UCSD-AML1 (cell line): ENCODE measurements around the gene CPEB3.
"Not testable (repeated sequence)": the region's sequence is repeated elsewhere in the genome, so short reads cannot be mapped to it uniquely, and the experiment has no call there.

Experiments
- DNase-seq: peaks from one replicate; lab custom pipeline; 2025; ENCODE audit not compliant: unreplicated experiment; lab: John Stamatoyannopoulos, UW

CPEB3 gene

DNA sequence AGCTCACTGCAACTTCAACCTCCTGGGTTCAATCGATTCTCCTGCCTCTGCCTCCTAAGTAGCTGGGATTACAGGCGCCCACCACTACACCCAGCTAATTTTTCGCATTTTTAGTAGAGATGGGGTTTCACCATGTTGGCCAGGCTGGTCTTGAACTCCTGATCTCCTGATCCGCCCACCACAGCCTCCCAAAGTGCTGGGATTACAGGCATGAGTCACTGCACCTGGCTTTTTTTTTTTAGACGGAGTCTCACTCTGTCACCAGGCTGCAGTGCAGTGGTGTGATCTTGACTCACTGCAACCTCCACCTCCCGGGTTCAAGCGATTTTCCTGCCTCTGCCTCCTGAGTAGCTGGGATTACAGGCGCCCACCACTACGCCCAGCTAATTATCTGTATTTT, 75.7 kb downstream of the CPEB3 start:
- not testable (repeated sequence) for DNase-seq

DNA sequence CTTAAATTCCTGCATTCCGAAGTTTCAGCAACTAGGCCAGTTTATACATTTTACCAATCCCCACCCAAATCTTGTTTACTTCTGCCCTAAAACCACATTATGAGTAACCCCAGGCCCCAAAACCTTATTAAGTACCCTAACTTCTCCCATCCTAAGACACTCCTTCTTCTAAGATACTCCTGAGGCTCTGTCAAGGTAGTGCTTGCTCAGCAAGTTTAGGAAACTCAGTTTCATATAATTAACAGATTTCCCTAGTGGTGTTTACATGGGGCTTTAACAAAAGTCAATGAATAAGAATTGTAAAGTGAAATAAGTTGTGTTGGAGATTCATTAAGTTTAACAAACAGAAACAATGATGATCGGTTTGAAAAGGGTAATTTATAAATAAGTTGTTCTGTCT, 77.8 kb downstream of the CPEB3 start:
- DNase-seq, result no peak

DNA sequence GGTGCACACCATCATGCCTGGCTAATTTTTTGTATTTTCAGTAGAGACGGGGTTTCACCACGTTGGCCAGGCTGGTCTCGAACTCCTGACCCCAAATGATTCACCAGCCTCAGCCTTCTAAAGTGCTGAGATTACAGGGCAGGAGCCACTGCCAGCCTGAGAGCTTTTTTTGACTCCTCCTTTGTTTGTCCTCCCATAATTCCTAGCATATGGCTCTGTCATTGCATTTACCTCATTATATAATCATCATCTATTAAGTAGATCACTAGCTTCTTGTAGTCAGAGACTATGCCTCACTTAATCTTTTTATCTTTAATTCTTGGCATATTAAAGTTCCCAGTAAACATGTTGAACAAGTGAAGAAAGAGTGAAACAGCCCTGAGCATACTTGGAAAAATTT, 82.1 kb downstream of the CPEB3 start:
- no peak for DNase-seq

DNA sequence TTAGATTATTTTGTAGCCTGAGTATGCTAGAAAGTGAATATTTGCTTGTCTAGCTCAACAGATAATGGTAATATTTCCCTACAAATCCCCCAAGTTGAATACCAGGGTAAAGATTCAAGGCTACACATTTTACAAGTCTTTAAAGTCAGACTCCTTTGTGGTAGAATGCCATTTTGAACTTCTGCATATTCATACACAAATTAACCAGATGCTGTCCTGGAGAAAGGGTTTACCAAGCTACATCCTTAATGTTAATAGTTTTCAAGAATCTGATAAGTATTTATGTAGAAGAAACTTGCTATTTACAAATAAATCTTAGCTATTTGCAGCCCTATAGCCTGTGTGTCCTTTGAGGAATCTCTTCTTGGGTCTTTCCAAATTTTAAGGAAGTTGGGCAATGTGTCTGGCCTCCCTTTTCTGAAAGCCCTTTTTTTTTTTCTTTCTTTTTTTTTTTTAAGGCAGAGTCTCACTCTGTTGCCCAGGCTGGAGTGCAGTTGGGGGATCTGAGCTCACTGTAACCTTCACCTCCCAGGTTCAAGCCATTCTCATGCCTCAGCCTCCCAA, 82.6 kb downstream of the CPEB3 start:
- DNase-seq, result no peak

DNA sequence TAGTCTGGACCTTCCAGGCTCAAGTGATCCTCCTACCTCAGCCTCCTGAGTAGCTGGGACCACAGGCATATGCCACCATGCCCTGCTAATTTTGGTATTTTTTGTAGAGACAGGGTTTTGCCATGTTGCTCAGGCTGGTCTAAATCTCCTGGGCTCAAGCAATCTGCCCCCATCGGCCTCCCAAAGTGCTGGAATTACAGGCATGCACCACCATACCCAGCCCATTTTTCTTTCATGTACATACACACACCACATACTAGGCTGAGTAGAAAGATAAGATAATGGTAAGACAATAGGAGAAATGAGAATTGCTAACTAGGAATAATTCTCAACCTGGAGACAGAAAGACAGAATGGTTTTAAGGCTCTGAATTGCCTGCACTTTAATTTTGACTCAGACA, 83.8 kb downstream of the CPEB3 start:
- no peak for DNase-seq

DNA sequence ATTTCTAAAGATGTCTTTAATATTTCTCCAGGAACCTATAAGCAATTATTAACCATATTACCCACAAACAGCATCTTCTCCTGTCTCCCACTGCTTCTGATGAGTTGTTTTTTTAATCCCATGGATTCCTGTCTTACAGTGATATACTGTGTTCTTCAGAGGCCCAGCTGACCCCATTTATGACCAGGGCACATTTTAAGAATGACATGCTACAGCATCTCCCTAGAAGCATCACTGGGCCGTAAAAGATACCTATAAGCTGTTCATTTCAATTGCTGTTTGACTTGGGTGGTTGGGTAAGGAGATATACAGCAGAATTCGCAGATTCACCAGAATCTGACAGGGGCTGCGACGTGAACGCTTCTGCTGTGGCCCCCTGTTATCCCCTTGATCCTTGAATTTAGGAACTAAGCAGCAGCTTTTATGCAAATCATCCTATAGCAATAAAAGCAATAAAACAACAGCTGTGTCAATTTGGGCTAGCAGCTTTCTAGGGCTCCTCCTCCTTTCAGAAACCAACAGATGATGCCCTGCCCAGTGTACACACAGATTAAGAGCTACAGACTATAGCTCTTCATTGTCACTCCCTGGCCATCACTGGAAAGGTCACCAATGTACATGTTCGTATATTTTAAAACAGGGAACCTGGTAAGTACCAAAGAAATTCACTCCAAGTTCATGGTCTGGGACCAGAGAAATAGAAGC, 86.8 kb downstream of the CPEB3 start:
- DNase-seq, result no peak

DNA sequence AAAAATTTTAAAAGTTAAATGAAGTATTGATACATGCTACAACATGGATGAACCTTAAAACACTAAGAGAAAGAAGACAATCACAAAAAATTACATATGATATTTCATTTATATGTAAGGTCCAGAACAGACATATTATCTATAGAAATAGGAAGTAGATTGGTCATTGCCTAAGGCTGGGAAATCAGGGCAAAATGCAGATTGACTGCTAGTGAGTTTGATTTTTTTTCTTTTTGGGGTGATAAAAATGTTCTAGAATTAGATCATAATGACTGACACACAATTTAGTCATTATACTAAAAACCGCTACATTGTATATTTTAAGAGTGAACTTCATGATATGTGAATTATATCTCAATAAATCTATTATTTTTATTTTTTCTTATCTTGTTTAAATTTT, 88.3 kb downstream of the CPEB3 start:
- no peak for DNase-seq

DNA sequence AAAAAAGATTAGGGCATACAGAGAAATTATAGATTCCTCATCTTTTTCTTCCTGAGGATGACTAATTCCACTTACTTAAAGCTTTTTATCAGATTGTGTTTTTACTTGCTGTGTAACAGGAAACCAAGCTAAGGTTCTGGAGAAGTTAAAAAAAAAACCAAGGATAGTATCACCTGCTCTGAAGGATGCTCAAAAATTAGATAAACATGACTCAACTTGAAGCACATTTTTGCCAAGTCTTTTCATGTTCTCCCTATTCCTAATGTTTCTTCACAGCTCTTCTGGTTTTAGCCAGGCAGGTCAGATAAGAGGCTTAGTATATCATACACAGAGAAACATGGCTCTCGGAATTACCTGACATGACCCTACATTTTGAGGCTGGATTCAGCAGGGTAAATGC, 90.3 kb downstream of the CPEB3 start:
- DNase-seq, result no peak

DNA sequence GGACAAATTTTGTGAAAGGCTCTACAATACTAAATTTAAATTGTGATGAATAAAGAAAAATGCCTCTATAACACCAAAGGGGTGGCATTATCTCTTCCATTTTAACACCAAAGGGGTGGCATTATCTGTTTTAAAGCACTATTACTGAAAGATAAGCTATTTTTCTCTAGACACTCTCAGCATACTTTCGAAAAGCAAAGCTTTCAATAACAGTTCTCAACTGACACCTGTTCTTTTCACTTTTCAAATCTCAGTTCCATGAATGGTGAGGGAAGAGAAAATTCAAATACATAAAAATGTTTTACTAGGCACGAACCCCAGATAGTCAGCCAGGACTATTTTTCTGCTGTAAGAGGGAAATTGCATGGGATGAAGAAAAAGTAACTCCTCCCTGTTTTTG, 103.8 kb downstream of the CPEB3 start:
- DNase-seq, result no peak

DNA sequence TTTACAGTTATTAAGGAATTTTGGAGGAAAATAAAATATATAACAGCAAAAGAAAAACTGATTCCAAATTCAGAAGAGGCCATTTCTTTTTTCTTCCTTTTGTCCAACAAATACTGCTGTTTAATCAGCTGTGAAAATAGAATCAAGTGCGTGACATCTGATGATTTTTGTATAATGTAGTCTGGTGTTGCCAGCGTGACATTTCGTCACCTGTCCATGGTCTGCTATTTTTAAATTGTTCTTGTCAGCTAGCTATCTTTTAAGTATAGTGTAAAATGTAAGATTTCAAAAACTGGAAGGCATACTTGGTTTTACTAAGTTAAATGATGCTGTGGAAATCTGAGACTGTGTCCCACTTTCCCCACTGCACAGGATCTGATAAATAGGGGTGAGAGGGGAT, 105.9 kb downstream of the CPEB3 start:
- DNase-seq, result no peak

DNA sequence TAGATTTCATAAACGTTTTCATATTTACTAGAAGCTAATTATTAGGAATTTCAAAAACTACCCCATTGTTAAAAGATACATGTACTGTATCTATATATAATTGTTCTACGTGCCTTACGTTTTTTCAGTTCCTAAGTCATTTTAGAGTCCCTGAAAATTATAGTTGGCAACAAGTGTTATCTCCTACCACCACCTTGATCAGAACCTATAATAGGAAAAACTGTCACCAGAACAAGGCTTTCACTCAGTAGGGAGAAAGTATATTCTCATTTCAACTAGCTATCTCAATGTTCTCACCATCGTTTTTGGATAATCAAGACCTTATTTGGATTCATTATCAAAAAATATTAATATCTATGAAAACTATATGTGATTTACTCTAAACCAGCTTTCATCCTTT, 107.7 kb downstream of the CPEB3 start:
- DNase-seq, result no peak

DNA sequence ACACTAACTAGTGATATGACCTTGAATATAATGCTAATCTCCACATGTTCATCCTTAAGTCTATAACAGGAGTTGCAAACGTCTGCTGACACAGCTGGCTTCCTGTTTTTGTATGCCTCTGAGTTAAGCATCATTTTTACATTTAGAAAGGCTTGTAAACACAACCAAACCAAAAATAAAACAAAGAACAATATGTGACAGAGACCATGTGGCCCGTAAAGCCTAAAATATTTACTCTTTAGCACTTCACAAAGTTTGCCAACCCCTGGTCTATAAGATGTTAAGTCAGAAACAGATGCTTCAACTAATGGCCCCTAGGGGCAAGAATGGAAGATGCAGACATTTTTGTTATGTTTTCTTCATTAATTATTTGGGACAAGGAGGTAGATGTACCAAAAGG, 109.3 kb downstream of the CPEB3 start:
- no peak for DNase-seq

DNA sequence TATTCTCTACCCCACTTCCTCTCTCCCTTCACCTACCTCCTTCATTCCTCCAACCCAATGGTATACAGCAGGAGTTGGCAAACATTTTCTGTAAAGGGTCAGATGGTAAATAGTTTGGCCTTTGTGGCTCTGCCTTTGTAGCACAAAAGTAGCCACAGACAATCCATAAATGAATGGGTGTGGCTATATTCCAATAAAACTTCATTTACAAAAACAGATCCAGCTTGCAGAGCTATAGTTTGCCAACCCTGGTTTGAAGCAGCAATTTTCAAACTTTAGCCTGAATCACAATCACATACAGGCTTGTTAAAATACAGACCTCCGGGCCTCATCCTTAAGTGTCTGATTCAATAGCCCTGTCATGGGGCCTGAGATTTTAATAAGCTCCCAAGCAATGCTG, 110.5 kb downstream of the CPEB3 start:
- no peak for DNase-seq

DNA sequence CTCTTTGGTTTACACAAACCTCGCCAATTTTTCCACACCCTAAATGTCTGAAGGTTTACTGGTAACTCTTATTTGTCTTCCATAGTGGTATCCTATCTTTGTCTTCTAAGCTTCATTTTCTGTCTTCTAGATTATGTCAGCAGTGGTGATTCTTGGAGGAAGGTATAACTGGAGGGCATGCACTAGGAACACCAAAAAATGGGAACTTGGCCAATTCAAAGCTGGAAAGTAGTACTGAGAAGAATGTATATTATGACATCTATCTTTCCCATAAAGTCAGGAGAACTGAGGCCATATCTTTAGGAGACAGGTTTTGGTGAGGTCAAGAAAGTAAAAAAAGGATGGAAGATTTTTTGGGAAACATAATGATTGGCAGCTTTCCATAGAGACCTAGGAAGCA, 113.3 kb downstream of the CPEB3 start:
- DNase-seq, result no peak

DNA sequence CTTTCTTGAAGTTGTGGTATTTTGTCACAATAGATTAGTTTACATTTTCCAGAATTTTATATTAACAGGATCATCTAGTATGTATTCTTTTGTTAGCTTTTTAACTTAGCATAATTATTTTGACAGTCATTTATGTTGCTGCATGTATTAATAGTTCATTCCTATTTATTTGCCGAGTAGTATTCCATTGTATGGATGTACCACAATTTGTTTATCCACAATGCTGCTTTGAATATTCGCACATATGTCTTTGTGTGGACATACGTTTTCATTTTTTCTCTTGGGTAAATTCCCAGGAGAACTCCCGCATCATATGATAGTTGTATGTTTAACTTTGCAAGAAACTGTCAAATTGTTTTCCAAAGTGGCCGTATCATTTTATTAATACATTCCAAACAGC, 115.7 kb downstream of the CPEB3 start:
- no peak for DNase-seq

DNA sequence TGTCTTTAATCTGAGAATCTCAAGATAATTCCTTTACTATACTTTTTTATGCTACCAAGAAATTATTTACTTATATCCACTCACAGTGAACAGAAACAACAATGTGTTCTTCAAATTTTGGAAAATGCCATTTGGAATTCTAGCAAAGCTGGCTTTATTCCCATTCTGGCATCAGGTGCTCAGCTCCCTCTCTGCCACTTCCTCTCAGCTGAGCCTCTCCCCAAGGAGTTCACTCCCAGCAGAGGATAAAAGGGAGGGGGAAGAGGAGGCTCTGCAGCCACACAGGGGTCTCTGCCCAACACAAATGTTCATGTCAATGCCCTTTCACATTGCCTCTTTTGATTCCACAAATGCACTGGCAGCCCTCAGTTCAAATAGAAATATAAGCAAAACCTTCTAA, 116.9 kb downstream of the CPEB3 start:
- DNase-seq, result no peak

DNA sequence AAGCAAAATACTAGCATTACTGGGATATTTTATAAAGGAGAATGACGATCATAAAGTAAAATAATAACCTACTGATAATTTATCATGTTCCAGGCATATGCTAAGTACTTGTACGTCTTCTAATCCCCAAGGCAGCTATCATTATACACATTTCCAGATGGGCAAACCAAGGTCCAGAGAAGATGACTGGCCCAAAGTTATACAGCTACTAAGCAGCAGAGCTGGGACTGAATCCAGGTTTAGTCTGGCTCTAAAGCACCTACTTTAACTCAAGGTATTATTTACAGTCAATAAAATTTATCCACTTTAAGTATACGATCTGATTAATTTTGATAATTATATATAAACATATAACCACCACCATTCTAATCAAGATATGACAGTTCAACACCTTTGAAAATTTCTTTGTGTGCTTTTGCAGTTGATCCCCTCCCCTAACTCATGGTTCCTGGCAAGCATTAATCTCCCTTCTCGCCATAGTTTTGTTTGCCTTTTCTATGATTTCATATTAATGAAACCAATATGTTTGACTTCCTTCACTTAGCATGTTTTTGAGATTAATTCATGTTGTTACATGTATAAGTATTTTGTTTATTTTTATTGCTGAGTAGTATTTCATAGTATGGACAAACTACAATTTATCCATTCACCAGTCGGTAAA, 126.7 kb downstream of the CPEB3 start:
- DNase-seq, result no peak

DNA sequence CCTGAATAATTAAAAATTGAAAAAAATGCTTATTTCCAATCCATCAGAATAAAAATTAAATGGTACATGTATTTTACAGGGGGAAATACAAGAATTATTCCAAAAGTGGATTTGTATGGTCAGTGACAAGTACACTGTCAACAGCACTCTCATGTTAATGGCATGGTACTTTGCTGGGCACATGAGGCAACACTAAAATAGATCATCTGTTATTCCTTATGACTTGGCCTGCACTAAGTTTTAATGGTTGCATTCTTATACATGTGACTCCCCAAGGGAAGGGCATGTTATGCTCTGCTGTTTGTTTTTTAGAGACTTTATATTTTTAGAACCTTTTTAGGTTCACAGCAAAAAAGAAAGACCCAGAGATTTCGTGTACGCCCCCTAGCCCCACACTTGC, 128.3 kb downstream of the CPEB3 start:
- DNase-seq, result no peak

DNA sequence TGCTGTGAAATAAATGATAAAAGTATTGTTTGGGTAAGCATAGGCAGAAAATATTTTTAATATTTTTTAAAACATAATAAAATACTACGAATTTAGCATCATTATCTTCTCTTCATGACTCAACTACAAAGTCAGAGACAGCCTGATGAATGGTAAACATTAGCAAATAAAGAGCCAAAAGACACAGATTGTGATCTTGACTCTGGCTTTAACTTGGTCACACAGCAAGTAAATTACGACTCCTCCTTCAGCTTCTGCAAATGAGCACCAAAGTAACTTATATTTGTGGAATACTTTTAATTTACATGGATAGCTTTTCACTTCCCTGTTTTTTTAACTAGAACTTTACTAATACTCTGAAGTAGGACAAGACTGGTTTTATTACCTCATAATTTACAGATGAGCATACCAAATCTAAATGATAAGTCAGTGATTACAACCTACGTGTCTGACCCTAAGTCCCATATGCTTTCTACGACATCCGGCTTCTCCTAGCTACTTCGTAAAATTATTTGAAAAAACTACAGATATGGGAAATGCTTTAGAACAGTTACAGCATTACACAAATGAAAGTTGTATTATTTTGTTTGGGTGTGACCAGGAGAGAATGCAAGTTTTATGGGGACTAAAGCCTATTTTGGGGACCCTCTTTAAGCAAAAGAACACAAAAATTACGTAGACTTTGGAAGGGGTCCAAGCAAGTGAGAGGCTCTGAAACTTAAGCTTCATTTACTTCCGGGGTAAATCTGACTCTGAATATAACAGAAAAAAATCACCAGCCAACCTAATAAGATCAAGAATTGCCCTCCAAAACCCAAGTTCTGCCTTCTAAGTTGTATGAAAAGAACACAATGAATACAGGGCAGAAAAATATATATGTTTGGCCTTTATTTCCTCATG, 133.8 kb downstream of the CPEB3 start:
- no peak for DNase-seq

DNA sequence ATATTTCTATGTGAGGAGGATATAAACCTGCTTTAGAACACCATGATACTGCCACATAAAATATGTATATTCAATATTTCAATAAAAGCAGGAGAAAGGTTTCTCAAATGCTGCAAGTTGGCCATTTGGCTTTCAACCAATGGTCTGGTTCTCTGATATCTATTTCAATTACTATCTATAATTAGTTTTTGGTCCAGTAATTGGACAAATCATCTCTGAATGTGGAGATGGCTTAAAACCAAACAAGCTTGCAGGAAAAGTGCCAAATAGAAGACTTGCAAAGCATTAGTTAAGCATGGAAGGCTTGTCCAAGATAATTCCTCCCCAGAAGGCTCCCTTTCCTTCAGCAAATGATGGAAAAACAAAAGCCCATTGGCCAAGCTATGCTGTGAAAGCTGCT, 140.1 kb downstream of the CPEB3 start:
- DNase-seq, result no peak

DNA sequence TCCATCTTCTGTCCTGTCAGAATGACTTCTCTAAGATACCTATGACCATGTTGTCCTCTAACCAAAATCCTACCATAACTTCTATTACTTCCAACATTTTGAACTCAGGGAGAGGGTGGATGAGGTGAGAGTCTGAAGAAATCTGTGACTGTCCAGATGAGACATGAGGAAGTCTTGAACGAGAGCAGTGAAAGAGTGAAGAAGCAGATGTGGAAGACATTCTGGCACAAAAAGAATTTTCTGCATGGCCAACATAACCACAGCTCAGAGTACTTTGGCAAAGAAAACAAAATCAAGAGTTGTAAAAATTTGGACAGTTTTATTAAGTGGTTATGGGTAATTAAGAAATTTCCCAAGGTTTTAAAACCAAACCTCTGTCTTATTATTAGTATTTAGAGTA, 141.6 kb downstream of the CPEB3 start:
- no peak for DNase-seq

DNA sequence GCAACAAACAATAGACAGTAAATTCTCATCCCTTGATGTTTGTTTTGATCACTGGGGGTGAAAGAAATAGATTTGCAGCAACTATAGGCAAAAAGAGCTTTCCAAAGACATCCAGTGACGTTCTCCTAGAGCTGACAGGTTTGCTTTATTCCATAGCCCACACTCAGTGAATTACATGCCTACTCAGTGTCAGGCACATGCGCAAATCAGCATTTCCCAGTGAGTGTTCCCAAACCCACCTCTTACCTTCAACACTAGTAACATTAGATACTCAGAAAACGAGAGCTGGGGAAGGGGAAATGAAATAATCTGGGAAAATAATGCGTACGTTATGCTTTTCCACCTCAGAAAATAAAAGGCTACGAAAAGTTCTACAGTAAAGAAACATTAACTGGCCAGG, 144.1 kb downstream of the CPEB3 start:
- no peak for DNase-seq
